Mesendoderm (in vitro differentiated cells): ENCODE measurements around the gene PHLPP1.

ENCODE experiments used
- DNase-seq: peaks from one replicate; pipeline ENCODE4 v3.0.0; 2013
- H2AK5ac ChIP-seq: 2 replicates; pipeline ENCODE4 v1.6.1; 2013; ENCODE audit warnings: low read length, inconsistent platforms
- H2BK120ac ChIP-seq: 2 replicates; pipeline ENCODE4 v1.6.1; 2013; ENCODE audit warnings: low read depth, mild to moderate bottlenecking, low read length, moderate library complexity, mixed read lengths
- H2BK15ac ChIP-seq: replicated peaks from 2 replicates; pipeline ENCODE4 v1.6.1; 2013; ENCODE audit warnings: low read depth, mild to moderate bottlenecking, moderate library complexity
- H2BK5ac ChIP-seq: 2 replicates; pipeline ENCODE4 v1.6.1; 2013; ENCODE audit warnings: low read length, inconsistent platforms
- H3K18ac ChIP-seq: 2 replicates; pipeline ENCODE4 v1.6.1; 2013; ENCODE audit warnings: mild to moderate bottlenecking, low read length, mixed read lengths
- H3K23ac ChIP-seq: one replicate; pipeline ENCODE4 v1.6.1; 2013; ENCODE audit warnings: low read length
- H3K27ac ChIP-seq: 2 replicates; pipeline ENCODE4 v1.5.1; 2013; ENCODE audit warnings: low read depth, mild to moderate bottlenecking, inconsistent platforms, low read length, moderate library complexity
- H3K27me3 ChIP-seq: 2 replicates; pipeline ENCODE4 v1.6.1; 2013; ENCODE audit warnings: low read length, control low read depth, mild to moderate bottlenecking, inconsistent platforms; ENCODE audit not compliant: insufficient read depth, poor library complexity
- H3K36me3 ChIP-seq: 2 replicates; pipeline ENCODE4 v1.6.1; 2013; ENCODE audit warnings: low read length, inconsistent platforms; ENCODE audit not compliant: control insufficient read depth, insufficient read depth
- H3K4ac ChIP-seq: one replicate; pipeline ENCODE4 v1.6.1; 2013; ENCODE audit warnings: low read depth, mild to moderate bottlenecking, low read length, moderate library complexity
- H3K4me1 ChIP-seq: 2 replicates; pipeline ENCODE4 v1.6.1; 2013; ENCODE audit warnings: low read depth, low read length, inconsistent platforms; ENCODE audit not compliant: control insufficient read depth
- H3K4me2 ChIP-seq: 2 replicates; pipeline ENCODE4 v1.6.1; 2013; ENCODE audit warnings: low read length
- H3K4me3 ChIP-seq: 2 replicates; pipeline ENCODE4 v1.5.1; 2013; ENCODE audit warnings: mild to moderate bottlenecking, low read length
- H3K56ac ChIP-seq: one replicate; pipeline ENCODE4 v1.6.1; 2013; ENCODE audit warnings: low read length
- H3K79me1 ChIP-seq: 2 replicates; pipeline ENCODE4 v1.6.1; 2013; ENCODE audit warnings: low read length, inconsistent platforms
- H3K79me2 ChIP-seq: 2 replicates; pipeline ENCODE4 v1.6.1; 2013; ENCODE audit warnings: mild to moderate bottlenecking, low read length; ENCODE audit not compliant: control insufficient read depth, insufficient read depth
- H3K9ac ChIP-seq: 2 replicates; pipeline ENCODE4 v1.6.1; 2013; ENCODE audit warnings: low read length, inconsistent platforms
- H4K5ac ChIP-seq: one replicate; pipeline ENCODE4 v1.6.1; 2013; ENCODE audit warnings: low read length
- H4K8ac ChIP-seq: one replicate; pipeline ENCODE4 v1.6.1; 2013; ENCODE audit warnings: low read depth, mild to moderate bottlenecking, control low read depth, low read length, moderate library complexity
- WGBS: extraction: QIAGEN DNeasy Blood & Tissue Kit; methylation state at CpG from one replicate; pipeline ENCODE4 v1.1.7; 2013; ENCODE audit warnings: low lambda C conversion rate, missing lambda C conversion rate; ENCODE audit not compliant: insufficient coverage; ENCODE audit errors: extremely low coverage; 5-methylcytosine and 5-hydroxymethylcytosine counted together

The PHLPP1 gene

GRCh38 chr18:62850619-62851306 is 135.4 kb downstream of the PHLPP1 start:
- Histone ChIP-seq H3K27ac (no peak overlapping the region), H4K5ac (no peak overlapping the region), H3K23ac (no peak overlapping the region), H3K4me2 (no peak overlapping the region), H3K27me3 (no peaks in the 10 kb centered on the region), H3K79me1 (peaks cover 12% of the 10 kb centered on the region), H3K36me3 (no peaks in the 10 kb centered on the region), H4K8ac (no peak overlapping the region), H3K4me1 (peaks cover 3% of the 10 kb centered on the region), H2BK5ac (no peak overlapping the region), H3K18ac (no peak overlapping the region), H3K4ac (no peak overlapping the region), H3K4me3 (no peak overlapping the region), H3K56ac (no peak overlapping the region), H2AK5ac (no peak overlapping the region), H2BK120ac (no peak overlapping the region), H2BK15ac (no peak overlapping the region), H3K9ac (no peak overlapping the region), H3K79me2 (peaks cover 15% of the 10 kb centered on the region)
- WGBS, result no CpG with 5 or more reads among the region's 7 CpGs
- no peak for DNase-seq

DNA sequence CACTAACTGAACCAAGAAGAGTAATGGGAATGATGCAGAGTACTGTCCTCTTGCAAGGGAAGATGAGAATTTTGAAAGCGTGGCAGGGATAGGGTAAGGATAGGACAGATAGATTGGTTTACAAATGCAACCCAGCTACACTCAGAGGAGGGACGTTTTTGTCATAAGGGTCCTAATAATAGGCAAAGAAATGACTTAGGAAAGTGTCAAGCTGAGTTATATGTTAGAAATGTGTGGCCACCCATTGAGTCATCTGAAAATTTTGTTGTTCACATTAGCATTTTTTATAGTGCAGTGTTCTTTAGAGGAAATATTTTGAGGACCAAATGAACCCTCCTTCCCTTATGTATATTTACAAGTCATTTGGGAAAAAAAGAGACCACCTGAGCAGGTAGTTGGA is 137.5 kb downstream of the PHLPP1 start:
- H4K8ac ChIP-seq, result no peak overlapping the region
- peaks cover 9% of the 10 kb centered on the region for H3K79me1 ChIP-seq
- no peaks in the 10 kb centered on the region for H3K4me1 ChIP-seq
- H2AK5ac ChIP-seq, result no peak overlapping the region
- no peak overlapping the region for H2BK5ac ChIP-seq
- no peak overlapping the region for H2BK15ac ChIP-seq
- H3K4ac ChIP-seq, result no peak overlapping the region
- DNase-seq, result no peak
- H3K23ac ChIP-seq, result no peak overlapping the region
- no peaks in the 10 kb centered on the region for H3K27me3 ChIP-seq
- peaks cover 15% of the 10 kb centered on the region for H3K79me2 ChIP-seq
- H3K9ac ChIP-seq, result no peak overlapping the region
- H3K4me3 ChIP-seq, result no peak overlapping the region
- no peak overlapping the region for H3K18ac ChIP-seq
- no peak overlapping the region for H3K56ac ChIP-seq
- no CpG with 5 or more reads among the region's 2 CpGs for WGBS
- no peak overlapping the region for H2BK120ac ChIP-seq
- no peaks in the 10 kb centered on the region for H3K36me3 ChIP-seq
- no peak overlapping the region for H3K27ac ChIP-seq
- H3K4me2 ChIP-seq, result no peak overlapping the region
- no peak overlapping the region for H4K5ac ChIP-seq

DNA sequence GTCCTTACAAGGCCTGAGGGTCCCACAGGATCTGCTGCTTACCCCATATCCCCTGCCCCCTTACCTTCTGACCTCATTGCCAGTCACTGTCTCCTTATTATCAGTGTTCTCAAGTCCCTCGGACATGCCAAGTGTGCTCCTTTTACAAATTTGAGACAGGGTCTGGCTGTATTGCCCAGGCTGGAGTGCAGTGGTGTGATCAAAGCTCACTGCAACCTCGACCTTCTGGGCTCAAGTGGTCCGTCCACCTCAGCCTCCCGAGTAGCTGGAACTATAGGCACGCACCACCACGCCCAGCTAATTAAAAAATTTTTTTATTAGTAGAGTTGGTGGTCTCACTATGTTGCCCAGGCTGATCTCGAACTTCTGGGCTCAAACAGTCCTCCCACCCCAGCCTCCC is 141.0 kb downstream of the PHLPP1 start:
- Histone ChIP-seq H3K79me1 (peaks cover 9% of the 10 kb centered on the region), H3K4ac (no peak overlapping the region), H3K36me3 (no peaks in the 10 kb centered on the region), H2BK15ac (no peak overlapping the region), H3K27ac (no peak overlapping the region), H3K4me2 (no peak overlapping the region), H2BK120ac (no peak overlapping the region), H4K8ac (no peak overlapping the region), H3K4me1 (peaks cover 5% of the 10 kb centered on the region), H2AK5ac (no peak overlapping the region), H3K79me2 (peaks cover 12% of the 10 kb centered on the region), H3K18ac (no peak overlapping the region), H3K27me3 (no peaks in the 10 kb centered on the region), H2BK5ac (no peak overlapping the region), H4K5ac (no peak overlapping the region), H3K56ac (no peak overlapping the region), H3K9ac (no peak overlapping the region), H3K4me3 (no peak overlapping the region), H3K23ac (no peak overlapping the region)
- no peak for DNase-seq
- WGBS, result no CpG with 5 or more reads among the region's 7 CpGs

DNA sequence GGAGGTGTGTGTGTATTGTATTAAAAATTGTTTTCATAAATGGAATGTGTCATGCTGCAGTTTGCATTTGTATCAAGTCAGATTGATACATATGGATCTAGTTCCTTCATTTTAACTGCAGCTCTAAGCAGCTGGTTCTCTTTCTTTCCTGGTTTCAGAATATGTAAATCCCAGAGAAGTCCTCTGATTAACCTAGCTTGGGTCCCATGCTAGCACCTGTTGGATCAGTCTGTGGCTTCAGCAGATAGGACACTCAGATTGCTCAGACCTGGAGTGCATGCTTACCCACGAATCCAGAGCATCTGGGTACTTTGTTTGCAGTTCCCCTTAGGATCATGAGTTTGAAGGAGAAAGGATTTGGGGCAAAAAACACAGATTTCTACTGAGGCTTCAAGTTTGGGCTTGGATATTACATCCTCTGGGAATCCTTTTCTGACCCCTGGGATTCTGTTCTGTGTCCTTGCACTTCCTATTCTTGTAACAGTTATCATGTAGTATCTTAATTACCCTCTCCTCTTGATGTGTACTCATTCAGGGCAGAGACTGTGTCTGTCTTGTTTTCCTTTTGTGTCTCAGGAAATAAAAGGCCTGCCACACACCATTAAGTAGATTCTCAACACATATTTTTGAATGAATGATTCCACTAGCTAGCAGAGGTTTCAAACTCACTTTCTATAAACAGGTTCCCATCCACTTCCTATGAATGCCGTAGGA is 142.1 kb downstream of the PHLPP1 start:
- H3K18ac ChIP-seq, result no peak overlapping the region
- WGBS, result no CpG with 5 or more reads among the region's 2 CpGs
- H3K79me1 ChIP-seq, result peaks cover 9% of the 10 kb centered on the region
- no peak overlapping the region for H3K9ac ChIP-seq
- no peak overlapping the region for H3K27ac ChIP-seq
- peaks cover 5% of the 10 kb centered on the region for H3K4me1 ChIP-seq
- H3K56ac ChIP-seq, result no peak overlapping the region
- H2BK5ac ChIP-seq, result no peak overlapping the region
- H3K4ac ChIP-seq, result no peak overlapping the region
- H3K36me3 ChIP-seq, result no peaks in the 10 kb centered on the region
- H4K8ac ChIP-seq, result no peak overlapping the region
- no peak overlapping the region for H2AK5ac ChIP-seq
- H2BK15ac ChIP-seq, result no peak overlapping the region
- H3K4me3 ChIP-seq, result no peak overlapping the region
- DNase-seq, result no peak
- peaks cover 10% of the 10 kb centered on the region for H3K79me2 ChIP-seq
- no peak overlapping the region for H2BK120ac ChIP-seq
- H4K5ac ChIP-seq, result no peak overlapping the region
- H3K27me3 ChIP-seq, result no peaks in the 10 kb centered on the region
- H3K23ac ChIP-seq, result no peak overlapping the region
- H3K4me2 ChIP-seq, result no peak overlapping the region

GRCh38 chr18:62860062-62860461 is 144.7 kb downstream of the PHLPP1 start:
- no peak overlapping the region for H2BK15ac ChIP-seq
- peaks cover 10% of the 10 kb centered on the region for H3K79me2 ChIP-seq
- no peak overlapping the region for H3K27ac ChIP-seq
- no peak overlapping the region for H4K5ac ChIP-seq
- no peak overlapping the region for H3K56ac ChIP-seq
- no peak for DNase-seq
- WGBS, result no CpG with 5 or more reads among the region's 4 CpGs
- no peaks in the 10 kb centered on the region for H3K36me3 ChIP-seq
- H3K4me3 ChIP-seq, result no peak overlapping the region
- H3K27me3 ChIP-seq, result no peaks in the 10 kb centered on the region
- no peak overlapping the region for H4K8ac ChIP-seq
- no peak overlapping the region for H3K9ac ChIP-seq
- peaks cover 5% of the 10 kb centered on the region for H3K4me1 ChIP-seq
- no peak overlapping the region for H3K18ac ChIP-seq
- H3K79me1 ChIP-seq, result peaks cover 8% of the 10 kb centered on the region
- no peak overlapping the region for H3K4me2 ChIP-seq
- H3K4ac ChIP-seq, result no peak overlapping the region
- H2BK120ac ChIP-seq, result no peak overlapping the region
- H2BK5ac ChIP-seq, result no peak overlapping the region
- no peak overlapping the region for H2AK5ac ChIP-seq
- no peak overlapping the region for H3K23ac ChIP-seq
